ENCODE measurements around the gene GFPT2.

The GFPT2 gene

GRCh38 chr5:180370861-180371641, 17.9 kb upstream of the GFPT2 start:
- no peak for TF ChIP-seq CTCF (IDR thresholded peaks at IDR 0.05; ENCODE audit: insufficient read depth, low read length, poor library complexity, severe bottlenecking)
- Histone ChIP-seq H3K4me3 (replicated peaks; ENCODE audit: low read depth, low read length) (no peak overlapping the region), H3K36me3 (ENCODE audit: control insufficient read depth, insufficient read depth, low read length) (no peaks in the 10 kb centered on the region), H3K27me3 (replicated peaks; ENCODE audit: control insufficient read depth, insufficient read depth, low read length) (no peaks in the 10 kb centered on the region)
- DNase-seq (ENCODE audit: extremely low read depth, insufficient read length) = no peak

GRCh38 chr5:180367991-180368390, 14.9 kb upstream of the GFPT2 start:
- H3K27me3 ChIP-seq (replicated peaks; ENCODE audit: control insufficient read depth, insufficient read depth, low read length) = no peaks in the 10 kb centered on the region
- no peak for DNase-seq (ENCODE audit: extremely low read depth, insufficient read length)
- TF ChIP-seq CTCF (IDR thresholded peaks at IDR 0.05; ENCODE audit: insufficient read depth, low read length, poor library complexity, severe bottlenecking) = no peak
- no peak overlapping the region for H3K4me3 ChIP-seq (replicated peaks; ENCODE audit: low read depth, low read length)
- no peaks in the 10 kb centered on the region for H3K36me3 ChIP-seq (ENCODE audit: control insufficient read depth, insufficient read depth, low read length)

- H3K4me3 ChIP-seq (replicated peaks; ENCODE audit: low read depth, low read length) = no peak overlapping the region
- no peak for TF ChIP-seq CTCF (IDR thresholded peaks at IDR 0.05; ENCODE audit: insufficient read depth, low read length, poor library complexity, severe bottlenecking)
- no peaks in the 10 kb centered on the region for H3K36me3 ChIP-seq (ENCODE audit: control insufficient read depth, insufficient read depth, low read length)
- no peak for DNase-seq (ENCODE audit: extremely low read depth, insufficient read length)
- no peaks in the 10 kb centered on the region for H3K27me3 ChIP-seq (replicated peaks; ENCODE audit: control insufficient read depth, insufficient read depth, low read length)
Measured at GRCh38 chr5:180367300-180367699, 14.2 kb upstream of the GFPT2 start.

GRCh38 chr5:180366326-180366725, 13.2 kb upstream of the GFPT2 start:
- no peak for TF ChIP-seq CTCF (IDR thresholded peaks at IDR 0.05; ENCODE audit: insufficient read depth, low read length, poor library complexity, severe bottlenecking)
- Histone ChIP-seq H3K27me3 (replicated peaks; ENCODE audit: control insufficient read depth, insufficient read depth, low read length) (no peaks in the 10 kb centered on the region), H3K4me3 (replicated peaks; ENCODE audit: low read depth, low read length) (no peak overlapping the region), H3K36me3 (ENCODE audit: control insufficient read depth, insufficient read depth, low read length) (no peaks in the 10 kb centered on the region)
- DNase-seq (ENCODE audit: extremely low read depth, insufficient read length) = no peak

GRCh38 chr5:180365829-180366228, 12.7 kb upstream of the GFPT2 start:
- DNase-seq (ENCODE audit: extremely low read depth, insufficient read length) = no peak
- TF ChIP-seq CTCF (IDR thresholded peaks at IDR 0.05; ENCODE audit: insufficient read depth, low read length, poor library complexity, severe bottlenecking) = no peak
- H3K36me3 ChIP-seq (ENCODE audit: control insufficient read depth, insufficient read depth, low read length) = no peaks in the 10 kb centered on the region
- H3K27me3 ChIP-seq (replicated peaks; ENCODE audit: control insufficient read depth, insufficient read depth, low read length) = no peaks in the 10 kb centered on the region
- no peak overlapping the region for H3K4me3 ChIP-seq (replicated peaks; ENCODE audit: low read depth, low read length)
